SK-N-MC (cell line): ENCODE results near the gene TMEM132D.
"Not testable (repeated sequence)": the region's sequence is repeated elsewhere in the genome, so short reads cannot be mapped to it uniquely, and the experiment has no call there.

Source experiments
- EZH2 ChIP-seq: fragments of 200-600 bp; sonication (generic); IDR thresholded peaks from one replicate; pipeline ENCODE4 v1.6.1; 2017; ENCODE audit warnings: antibody characterized with exemption
- POLR2AphosphoS5 ChIP-seq: IDR thresholded peaks from 2 replicates; pipeline ENCODE4 v1.6.1; 2012; ENCODE audit warnings: mild to moderate bottlenecking, low read depth, low read length, borderline replicate concordance

- not testable (repeated sequence) for TF ChIP-seq POLR2AphosphoS5, EZH2
These were observed 860.5 kb downstream of the TMEM132D start for GRCh38 chr12:129043334-129043733.
